HG03060 (cell line): Measurements from ENCODE around the gene TGIF2.

Experiments
- ATAC-seq: cut with Tn5 transposase; IDR thresholded peaks from one replicate; pipeline ENCODE4 v1.9.1; 2021; ENCODE audit warnings: low read depth, moderate number of reproducible peaks; ENCODE audit not compliant: unreplicated experiment

The TGIF2 gene

DNA sequence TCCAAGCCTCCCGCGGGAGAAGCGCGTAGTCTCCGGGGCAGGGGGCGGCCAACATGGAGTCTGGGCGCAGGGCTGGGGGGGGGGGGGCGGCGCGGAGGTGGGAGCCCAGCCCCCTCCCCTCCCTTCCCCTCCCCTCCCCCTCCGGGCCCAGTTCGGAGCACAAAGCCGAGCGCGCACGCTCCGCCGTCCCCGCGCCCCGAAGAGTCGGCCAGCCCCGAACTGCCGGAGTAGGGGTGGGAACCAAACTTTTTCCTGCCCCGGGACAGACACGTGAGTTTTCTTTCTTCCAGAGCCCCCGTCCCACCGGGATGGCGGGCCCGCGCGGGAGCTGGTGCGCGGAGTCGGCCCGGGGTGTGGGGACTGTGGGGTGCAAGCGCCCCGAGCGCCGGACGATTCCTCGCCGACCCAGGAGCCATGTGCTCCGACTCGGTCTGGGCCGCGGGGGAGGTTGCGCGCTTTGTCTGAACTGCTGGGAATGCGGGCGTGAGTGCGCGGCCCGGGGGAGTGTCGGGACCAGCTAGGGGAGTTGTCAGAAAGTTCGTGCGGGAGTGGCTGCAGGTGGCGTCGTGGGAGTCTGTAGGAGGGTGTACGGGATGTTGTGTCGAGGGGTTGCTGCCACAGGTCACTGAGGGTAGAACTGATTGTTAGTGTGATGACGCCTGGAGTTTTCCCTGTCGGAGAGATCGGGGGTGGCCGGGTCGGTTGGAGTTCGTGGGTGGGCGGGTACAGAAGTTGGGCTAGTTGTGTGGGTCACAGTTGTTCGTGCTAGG is 1.2 kb downstream of the TGIF2 start:
- no peak for ATAC-seq

DNA sequence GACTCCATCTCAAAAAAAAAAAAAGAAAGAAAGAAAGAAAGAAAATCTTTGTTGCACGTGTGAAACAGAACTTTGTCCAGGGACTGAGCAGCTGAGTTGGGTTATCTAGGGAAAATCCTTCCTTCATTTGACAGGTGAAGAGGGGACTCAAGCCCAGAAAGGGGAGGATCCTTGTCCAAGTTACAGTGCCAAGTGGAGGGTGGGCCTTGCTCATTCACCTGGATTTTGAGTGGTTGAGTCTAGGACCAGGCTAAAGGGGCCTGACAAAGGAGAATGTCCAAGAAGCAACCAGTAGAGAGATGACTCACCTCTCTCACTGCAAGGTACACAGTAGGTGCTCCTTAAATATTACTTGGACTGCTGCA is 2.7 kb downstream of the TGIF2 start:
- no peak for ATAC-seq

DNA sequence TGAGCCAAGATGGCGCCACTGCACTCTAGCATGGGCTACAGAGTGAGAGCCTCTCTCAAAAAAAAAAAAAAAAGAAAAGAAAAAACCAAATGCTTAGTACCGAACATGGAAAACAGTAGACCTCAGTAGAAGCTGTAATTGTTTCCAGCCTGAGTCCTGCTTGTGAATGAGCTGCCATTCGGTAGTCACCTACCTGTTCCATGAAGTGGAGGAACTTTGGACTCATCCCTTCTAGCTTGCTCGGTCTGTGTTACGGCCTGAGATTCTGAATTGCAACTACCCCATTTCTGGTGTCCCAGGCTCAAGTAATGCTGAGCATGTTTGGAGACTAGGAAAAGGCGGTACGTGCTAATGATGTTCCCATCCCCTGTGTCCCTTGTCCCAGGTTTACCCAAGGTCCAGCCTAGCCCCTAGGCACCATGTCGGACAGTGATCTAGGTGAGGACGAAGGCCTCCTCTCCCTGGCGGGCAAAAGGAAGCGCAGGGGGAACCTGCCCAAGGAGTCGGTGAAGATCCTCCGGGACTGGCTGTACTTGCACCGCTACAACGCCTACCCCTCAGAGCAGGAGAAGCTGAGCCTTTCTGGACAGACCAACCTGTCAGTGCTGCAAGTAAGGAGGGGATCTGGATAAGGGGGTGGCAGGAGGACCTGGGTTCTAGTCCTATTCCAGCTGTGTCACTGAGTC is 5.1 kb downstream of the TGIF2 start:
- no peak for ATAC-seq

DNA sequence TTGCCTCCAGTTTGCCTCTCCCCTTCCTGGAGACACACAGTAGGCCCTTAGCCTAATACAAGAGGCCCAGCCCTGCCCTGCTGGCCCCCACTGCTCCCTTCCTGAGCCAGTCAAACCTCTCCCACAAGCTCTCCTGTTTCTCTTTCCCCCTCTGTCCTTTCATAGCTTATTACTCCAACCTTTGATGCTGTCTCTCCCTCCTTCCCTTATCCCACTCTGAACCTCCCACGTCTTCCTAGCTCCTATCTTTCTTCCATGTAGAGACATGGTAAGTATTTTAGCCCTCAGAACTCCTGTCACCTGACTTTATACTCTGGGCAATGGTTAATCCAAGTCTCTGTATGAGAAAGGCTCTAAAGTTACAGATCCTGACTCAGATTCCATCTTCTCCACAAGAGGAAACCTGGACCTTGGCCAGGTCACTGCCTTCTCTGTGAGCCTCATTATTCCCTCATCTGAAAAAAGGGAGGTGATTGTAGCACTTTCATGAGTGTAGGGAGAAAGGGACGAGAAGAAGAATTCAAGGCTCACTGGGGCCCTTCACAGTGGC is 6.7 kb downstream of the TGIF2 start:
- no peak for ATAC-seq

DNA sequence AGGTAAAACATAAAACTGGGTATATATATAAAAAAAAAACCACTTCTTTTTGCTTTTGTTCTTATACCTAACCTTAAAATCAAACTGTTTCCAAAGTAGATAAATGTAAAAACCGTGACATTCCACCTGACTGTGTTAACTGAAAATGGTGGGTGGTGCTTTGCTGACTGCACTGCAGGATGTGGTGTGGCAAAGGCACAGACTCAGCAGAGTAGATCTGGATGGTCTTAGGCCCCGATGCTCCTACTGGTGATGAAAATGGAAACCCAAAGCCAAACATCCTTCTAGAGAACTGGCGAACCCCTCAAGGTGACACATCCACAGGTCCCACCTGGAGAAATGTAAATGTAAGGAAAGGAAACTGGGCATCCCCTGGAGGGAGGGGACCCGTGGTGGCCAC is 8.9 kb downstream of the TGIF2 start:
- ATAC-seq, result no peak

DNA sequence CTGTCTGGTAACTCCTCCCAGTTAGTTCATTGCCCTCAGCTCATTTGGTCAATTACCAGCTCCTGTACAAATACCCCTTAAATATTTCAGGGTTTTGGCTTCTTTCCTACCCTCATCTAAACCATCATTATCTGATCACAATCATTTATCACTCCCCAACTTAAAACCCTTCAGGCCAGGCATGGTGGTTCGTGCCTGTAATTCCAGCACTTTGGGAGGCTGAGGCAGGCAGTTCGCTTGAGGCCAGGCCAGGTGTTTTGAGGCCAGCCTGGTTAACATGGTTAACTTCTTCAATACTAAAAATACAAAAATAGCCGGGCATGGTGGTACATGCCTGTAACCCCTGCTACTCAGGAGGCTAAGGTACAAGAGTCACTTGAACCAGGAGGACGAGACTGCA is 9.4 kb downstream of the TGIF2 start:
- no peak for ATAC-seq

DNA sequence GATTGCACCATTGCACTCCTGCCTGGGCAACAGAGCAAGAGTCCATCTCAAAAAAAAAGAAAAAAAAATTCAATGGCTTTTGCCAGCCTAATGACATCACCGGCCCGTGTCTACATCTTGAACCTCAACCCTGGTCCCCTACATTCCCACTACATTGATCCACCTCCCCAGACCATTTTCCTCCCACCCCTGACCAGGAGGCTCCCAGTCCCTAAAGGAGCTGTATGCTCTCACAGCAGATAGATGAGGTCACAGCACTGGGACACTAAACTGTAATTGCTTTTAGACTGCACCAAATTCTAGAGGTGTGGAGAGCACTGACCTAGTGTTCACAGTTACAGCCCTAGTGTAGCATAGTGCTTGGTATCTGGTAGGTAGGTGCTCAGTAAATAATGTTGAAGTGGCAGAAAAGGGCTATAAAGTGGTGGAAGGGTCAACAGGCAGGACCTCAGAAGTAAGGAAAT is 10.7 kb downstream of the TGIF2 start:
- ATAC-seq, result no peak

DNA sequence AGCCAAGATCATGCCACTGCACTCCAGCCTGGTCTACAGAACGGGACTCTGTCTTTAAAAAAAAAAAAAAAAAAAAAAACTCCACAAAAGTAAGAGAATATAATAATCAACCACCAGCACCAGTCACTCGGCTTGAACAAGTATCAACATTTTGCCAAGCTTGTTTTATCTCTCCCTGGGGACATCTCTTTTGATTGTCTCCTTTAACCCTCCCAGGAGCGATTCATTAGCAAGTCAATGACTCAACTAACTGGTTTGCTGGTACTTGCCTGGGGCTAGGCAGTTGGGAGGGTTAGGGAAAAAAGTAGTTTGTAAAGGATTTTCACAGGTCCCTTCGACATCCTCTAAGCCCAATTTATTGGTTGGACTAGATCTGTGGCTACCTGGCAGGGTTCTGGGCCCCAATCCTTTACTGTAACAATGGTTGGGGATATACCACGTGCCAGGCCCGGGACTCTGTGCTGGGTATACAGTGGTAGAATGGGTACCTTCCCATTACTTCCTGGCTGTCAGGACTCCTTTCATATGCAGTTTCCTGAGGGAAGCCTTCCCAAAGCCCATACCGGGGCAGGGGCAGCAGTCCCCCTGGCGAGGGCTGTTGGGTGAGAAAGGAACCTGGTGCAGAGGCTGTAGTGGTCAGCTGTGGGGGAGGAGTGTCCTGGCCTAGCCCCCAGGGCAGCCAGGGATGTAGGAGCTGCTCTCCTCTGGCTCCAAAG is 12.2 kb downstream of the TGIF2 start:
- ATAC-seq, result no peak

DNA sequence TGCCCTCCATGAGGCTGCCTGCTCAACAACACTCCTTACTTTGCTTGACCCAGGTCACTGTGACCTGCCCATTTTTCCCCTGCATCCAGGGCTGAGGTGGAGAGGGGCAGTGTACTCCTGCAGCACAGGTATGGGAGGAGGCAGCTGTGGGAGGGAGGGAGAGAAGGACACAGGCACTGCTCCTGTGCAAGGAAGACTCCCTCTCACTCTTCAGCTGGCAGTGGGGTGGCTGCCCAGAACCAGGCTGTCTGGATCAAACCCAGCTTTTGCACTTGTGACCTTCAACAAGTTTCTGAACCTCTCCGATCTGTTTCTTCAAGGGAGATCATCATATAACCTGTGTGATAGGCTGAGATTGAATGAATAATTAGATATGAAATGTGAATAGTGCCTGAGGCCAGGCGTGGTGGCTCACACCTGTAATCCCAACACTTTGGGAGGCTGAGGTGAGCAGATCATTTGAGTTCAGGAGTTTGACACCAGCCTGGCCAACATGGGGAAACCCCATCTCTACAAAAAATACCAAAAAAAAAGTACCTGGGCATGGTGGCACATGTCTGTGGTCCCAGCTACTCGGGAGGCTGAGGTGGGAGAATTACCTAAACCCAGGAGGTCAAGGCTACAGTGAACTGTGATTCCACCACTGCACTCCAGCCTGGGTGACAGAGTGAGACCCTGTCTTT is 14.1 kb downstream of the TGIF2 start:
- no peak for ATAC-seq

DNA sequence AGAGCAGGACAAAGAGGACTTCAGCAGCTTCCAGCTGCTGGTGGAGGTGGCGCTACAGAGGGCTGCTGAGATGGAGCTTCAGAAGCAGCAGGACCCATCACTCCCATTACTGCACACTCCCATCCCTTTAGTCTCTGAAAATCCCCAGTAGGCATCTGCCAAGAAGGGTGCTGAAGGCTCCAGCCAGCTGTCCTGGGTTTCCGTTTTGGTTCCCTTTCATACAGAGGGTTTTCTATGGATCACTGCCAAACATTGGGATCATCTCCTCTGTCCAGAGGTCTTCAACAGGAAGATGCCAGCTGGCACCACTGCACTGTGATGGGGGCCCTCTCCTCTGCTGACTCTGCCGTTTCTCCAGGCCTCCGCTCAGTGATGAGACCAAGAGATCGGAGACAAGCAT is 17.9 kb downstream of the TGIF2 start:
- no peak for ATAC-seq

DNA sequence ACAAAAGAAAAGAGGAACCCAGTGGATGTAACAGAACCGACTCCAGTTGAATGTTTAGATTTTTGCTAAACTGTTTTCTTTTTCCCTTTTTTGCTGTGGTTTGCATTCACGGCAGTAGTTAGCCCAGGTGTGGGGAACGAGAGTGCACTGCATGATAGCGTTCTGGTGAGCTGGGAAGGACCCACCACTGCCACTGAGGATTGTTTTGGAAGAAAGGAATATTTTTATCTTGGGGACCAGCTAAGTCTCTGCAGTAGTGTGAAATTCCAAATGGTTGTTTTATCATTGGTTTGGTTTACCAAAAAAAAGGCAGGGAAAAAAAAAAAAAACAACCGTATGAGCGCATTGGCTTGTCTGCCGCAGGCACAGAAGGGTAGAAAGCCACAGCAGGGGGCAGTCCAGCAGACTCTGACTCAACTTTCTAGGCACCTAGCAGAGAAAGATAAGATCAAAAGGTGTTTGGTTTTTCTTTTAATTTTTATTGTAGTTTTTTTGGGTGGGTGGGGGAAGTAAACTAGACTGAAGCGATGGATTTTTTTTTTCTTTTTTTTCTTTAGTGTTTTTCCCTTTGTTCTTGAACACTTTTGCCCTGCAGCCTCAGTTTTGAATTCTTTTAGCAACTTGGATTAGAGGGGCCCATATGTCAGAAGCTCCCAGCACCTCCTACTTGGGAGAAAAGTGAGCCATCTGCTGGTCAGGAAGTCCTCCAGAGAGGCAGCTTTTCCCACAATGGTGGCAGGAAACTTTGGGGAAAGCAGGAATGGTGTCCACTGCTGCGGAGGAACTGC is 18.7 kb downstream of the TGIF2 start:
- no peak for ATAC-seq

DNA sequence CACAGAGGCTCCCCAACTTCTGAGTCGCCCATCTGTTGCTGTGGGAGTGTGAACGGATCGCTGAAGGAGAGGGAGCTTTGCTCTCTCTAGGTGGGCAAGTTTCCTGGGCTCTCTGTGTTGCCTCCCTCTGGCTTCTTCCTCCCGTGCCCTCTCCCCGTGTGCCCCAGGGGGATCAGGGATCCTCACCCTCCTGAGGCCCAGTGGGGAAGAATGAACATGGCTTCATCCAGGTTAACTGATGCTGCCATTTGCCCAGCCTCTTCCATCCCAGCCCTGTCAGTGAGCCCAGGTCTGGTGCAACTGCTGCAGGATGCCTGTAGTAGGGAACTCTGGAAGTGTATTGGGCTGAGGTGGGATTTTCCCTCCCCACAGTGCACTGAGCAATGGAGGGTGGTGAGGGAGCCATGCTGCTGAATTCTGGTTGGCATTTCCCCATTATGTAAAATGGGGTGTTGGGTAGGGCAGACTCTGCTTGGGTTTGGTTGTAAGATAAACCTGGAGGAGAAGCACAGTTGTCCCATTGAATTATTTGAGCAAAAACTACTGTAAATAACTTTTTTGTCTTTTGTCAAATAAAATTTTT is 20.0 kb downstream of the TGIF2 start:
- no peak for ATAC-seq

DNA sequence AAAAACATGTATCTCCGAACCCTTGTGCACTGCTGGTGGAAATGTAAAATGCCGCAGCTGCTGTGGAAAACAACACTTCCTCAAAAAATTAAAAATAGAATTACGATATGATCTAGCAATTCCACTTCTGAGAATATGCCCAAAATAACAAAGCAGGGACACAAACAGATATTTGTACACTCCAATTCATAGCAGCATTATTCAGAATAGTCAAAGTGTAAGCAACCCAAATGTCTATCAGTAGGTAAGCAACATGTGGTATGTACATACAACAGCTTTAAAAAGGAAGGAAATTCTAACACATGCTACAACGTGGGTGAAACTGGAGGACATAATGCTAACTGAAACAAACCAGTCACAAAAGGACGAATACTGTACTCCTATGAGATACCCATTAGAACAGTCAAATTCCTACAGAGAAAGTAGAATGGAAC is 26.5 kb downstream of the TGIF2 start:
- no peak for ATAC-seq

DNA sequence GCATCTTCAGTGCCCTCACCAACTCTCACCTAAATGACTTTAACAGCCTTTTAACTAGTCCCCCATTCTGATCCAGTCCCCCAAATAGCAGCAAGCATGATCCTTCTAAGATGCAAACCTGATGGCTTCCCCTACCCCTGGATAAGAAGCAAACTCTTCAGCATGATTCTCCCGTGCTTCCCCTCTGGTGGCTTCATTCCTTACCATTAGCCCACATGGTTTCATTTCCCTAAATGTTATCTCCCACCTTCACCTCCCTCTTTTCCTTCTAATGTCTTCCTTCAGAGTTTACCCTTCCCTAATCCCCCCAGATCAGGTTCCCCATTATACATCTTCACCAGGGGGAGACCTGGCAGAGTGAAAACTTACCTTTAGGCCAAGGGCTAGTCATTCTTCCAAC is 28.1 kb downstream of the TGIF2 start:
- ATAC-seq, result no peak

DNA sequence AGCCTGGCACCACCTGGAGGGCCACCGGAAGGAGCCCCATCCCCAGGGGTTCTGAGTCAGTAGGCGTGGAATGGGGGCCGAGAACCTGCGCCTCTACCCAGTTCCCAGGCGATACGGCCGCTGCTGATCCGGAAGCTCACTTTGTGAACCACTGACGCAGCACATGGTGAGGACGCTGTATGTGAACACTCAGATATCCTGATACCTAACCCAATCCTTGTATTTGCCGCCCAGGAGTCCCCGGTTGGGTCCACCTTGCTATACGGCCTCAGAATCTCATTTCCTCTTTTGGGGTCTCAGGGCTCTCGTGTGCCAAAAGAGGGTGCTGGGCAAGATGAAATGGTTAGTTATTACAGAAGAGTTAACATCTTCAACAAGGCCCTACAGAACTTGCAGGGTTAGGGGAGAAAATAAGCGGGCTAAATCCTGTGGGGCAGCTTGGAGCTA is 31.6 kb downstream of the TGIF2 start:
- peak; percentile 24 for ATAC-seq

DNA sequence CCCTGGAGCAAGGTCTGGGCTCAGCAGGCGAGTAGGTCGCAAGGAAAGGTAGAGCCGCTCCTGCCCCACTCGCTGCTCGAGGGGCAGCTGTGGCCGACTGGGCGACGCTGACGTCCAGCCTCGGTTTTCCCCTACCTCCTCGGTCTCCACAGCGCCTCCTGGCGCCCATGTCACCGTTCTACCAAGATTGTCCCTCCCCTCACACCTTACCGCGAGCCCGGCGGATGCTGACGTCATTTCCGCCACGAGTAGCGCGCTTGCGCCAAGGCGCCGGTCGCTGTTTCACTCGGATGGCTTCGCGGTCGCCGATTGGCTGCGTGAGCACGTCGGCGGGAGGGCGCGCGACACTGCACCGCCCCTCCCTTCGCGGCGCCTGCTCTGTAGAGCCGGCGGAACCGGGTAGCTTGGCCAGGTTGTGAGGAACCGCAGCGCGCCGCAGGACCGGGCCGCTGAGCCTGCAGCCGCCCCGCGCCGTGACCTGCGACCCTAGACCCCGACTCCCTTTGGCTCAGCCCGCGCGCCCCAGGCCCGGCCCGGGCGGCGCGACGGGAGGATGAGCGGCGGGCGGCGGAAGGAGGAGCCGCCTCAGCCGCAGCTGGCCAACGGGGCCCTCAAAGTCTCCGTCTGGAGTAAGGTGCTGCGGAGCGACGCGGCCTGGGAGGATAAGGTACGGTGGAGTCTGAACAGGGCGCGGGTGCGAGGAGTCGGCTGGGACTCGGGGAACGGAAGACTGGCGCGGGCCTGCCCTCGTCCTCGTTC is 32.2 kb downstream of the TGIF2 start, which contains the start of gene RAB5IF:
RAB5IF (plus strand) TSS at position 381 of the 759 bp plus-strand sequence; CDS start at position 554, 173 bp downstream.
- peak; percentile 79 for ATAC-seq

DNA sequence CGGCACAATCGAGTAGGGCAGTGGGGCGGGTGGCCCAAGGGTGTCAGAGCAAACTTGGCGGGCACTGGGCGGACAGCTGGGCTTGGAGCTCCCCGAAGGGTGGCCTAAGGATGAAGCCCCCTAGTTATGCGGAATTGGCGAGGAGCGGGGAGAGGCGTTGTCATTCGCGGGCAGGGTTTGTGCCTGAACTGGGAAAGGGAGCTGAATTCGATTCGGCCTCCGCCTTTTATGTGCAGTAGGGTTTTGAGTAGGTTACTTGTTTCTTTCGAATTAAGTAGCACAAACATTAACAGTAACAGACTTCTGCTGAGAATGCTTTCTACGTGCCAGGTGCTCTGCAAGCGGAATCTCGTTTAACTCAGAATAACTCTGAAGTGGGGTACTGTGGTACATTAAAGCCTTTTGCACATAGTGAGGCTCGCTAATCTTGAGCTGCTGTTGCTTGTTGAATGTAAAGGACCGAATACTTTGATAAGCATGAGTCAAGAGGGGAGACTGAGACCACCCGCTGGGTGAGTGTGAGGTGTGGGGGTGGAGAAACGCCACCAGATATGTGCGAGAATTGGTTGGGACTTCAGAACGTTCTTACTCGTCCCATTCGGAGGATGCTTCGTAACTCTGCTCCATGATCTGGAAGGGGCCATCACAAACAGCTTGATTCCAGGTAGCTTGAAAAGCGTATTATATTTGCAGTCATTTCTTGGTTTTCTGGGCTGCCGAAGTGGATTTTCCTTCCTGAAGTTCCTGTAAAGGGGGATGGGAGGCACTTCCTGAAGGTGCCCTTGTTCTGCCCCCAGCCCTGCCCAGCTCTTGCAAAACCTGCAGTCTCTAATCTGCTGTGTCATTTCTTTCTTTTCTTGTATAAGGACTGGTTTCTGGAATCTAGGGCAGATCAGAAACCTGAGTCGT is 33.0 kb downstream of the TGIF2 start:
- ATAC-seq, result no peak
